Erythroblast (primary cell): ENCODE measurements around the gene CDH9.

ENCODE experiments used
- GATA1 ChIP-seq: IDR thresholded peaks from 2 replicates; pipeline ENCODE4 v1.6.1; 2011; ENCODE audit warnings: low read depth, mild to moderate bottlenecking, control low read depth, low read length, moderate library complexity
- POLR2A ChIP-seq: IDR thresholded peaks from 2 replicates; pipeline ENCODE4 v1.6.1; 2011; ENCODE audit warnings: mild to moderate bottlenecking, low read length

- no peak for TF ChIP-seq POLR2A
- no peak for TF ChIP-seq GATA1
Observed at GRCh38 chr5:27021471-27021870, 16.9 kb downstream of the CDH9 start.
